K562 (cell line): Measurements from ENCODE around the gene FAM81B. TPM values are rescaled to one million over a fixed set of nuclear protein-coding genes. Genes with fewer than 3 reads are reported as not detected.
A peak's percentile ranks its signal among the peaks of the same experiment; 100 is the strongest.

Experiments used
- ATAC-seq: fragments of 200-7000 bp; cut with Tn5 transposase; 3 replicates; pipeline ENCODE4 v1.9.1; 2020; ENCODE audit warnings: moderate library complexity
- BruUV-seq: library from RNA; stranded (reverse); fragments of 400-500 nt; replicated peaks from 2 replicates; lab custom pipeline; 2021; lab: Mats Ljungman, UMichigan
- CTCF ChIA-PET: fragments of 300-600 bp; formaldehyde crosslinking; extraction: SDS; loops from one replicate; lab custom pipeline; 2021; ENCODE audit warnings: low intra/inter-chr PET ratio; lab: Yijun Ruan, JAX
- POLR2A ChIA-PET: fragments of 300-600, 350-650 bp; sonication (Branson Sonifier 250); formaldehyde crosslinking; extraction: SDS; loops from one replicate; lab custom pipeline; 2021; ENCODE audit warnings: antibody characterized with exemption, inconsistent platforms; lab: Yijun Ruan, JAX
- DNase-seq, 4 experiments: peaks; one replicate each; pipeline versions ENCODE4 v3.0.0 to v3.0.0-alpha.2; 2011 to 2018; ENCODE audit warnings: low spot score in 3 of 4, mixed read lengths in 3 of 4; ENCODE audit errors: extremely low read depth in 1 of 4
- FAIRE-seq: peaks from 2 replicates; lab custom pipeline; 2011; peaks lifted over from hg19 to GRCh38; lab: Jason Lieb, UNC
- H2AFZ ChIP-seq: 2 replicates; pipeline ENCODE4 v1.6.0; 2011; ENCODE audit warnings: low read depth, low read length, control low read depth, inconsistent platforms
- H3K27ac ChIP-seq: fragments of 200-600 bp; 3 replicates; pipeline ENCODE4 v1.8.0; 2011; ENCODE audit warnings: low read depth, mild to moderate bottlenecking, control low read depth, inconsistent platforms, low read length, moderate library complexity, mixed read lengths; ENCODE audit errors: extremely low read depth
- H3K27me3 ChIP-seq, 2 experiments: fragments of 300-600 bp in 1 of 2; 2 replicates in 1 of 2; 3 replicates in 1 of 2; pipeline versions ENCODE4 v1.6.0 to v1.8.0; 2011; ENCODE audit warnings: inconsistent platforms in 2 of 2, low read length in 2 of 2, mild to moderate bottlenecking in 1 of 2, mixed read lengths in 1 of 2, moderate library complexity in 1 of 2; ENCODE audit not compliant: control insufficient read depth in 2 of 2, insufficient read depth in 2 of 2
- H3K36me3 ChIP-seq: fragments of 300-600 bp; 3 replicates; pipeline ENCODE4 v1.8.0; 2011; ENCODE audit warnings: mild to moderate bottlenecking, low read length, inconsistent platforms; ENCODE audit not compliant: control insufficient read depth, insufficient read depth
- H3K4me1 ChIP-seq, 2 experiments: fragments of 200-600 bp in 1 of 2; replicated peaks in 1 of 2; 2 replicates in 1 of 2; 3 replicates in 1 of 2; pipeline versions ENCODE4 v1.5.1 to v1.8.0; 2011; ENCODE audit warnings: inconsistent platforms in 2 of 2, low read length in 2 of 2, mild to moderate bottlenecking in 1 of 2, mixed read lengths in 1 of 2, moderate library complexity in 1 of 2; ENCODE audit not compliant: control insufficient read depth in 2 of 2, insufficient read depth in 2 of 2
- H3K4me2 ChIP-seq: 2 replicates; pipeline ENCODE4 v1.6.1; 2011; ENCODE audit warnings: low read length, control low read depth, inconsistent platforms, mixed read lengths; ENCODE audit not compliant: insufficient read depth
- H3K4me3 ChIP-seq: fragments of 200-600 bp; sonication (generic), shearing (Covaris generic); 2 replicates; pipeline ENCODE4 v1.5.1; 2016; ENCODE audit warnings: control low read depth, inconsistent platforms
- H3K79me2 ChIP-seq: fragments of 200-600 bp; 3 replicates; pipeline ENCODE4 v1.8.0; 2011; ENCODE audit warnings: low read length, inconsistent platforms; ENCODE audit not compliant: control insufficient read depth, insufficient read depth
- H3K9ac ChIP-seq, 2 experiments: 2 replicates each; pipeline versions ENCODE4 v1.6.0 to v1.6.1; 2011; ENCODE audit warnings: low read depth in 2 of 2, low read length in 2 of 2, control low read depth in 1 of 2, inconsistent platforms in 1 of 2, mild to moderate bottlenecking in 1 of 2, mixed read lengths in 1 of 2; ENCODE audit not compliant: insufficient read depth in 1 of 2
- H3K9me1 ChIP-seq: one replicate; pipeline ENCODE4 v1.6.0; 2011; ENCODE audit warnings: inconsistent platforms, mild to moderate bottlenecking, low read length, moderate library complexity; ENCODE audit not compliant: control insufficient read depth, insufficient read depth
- H3K9me3 ChIP-seq: replicated peaks from 2 replicates; pipeline ENCODE4 v1.5.1; 2011; ENCODE audit warnings: low read depth, low read length, inconsistent platforms; ENCODE audit not compliant: control insufficient read depth, insufficient read depth
- H4K20me1 ChIP-seq: replicated peaks from 2 replicates; pipeline ENCODE4 v1.6.1; 2011; ENCODE audit warnings: low read length, inconsistent platforms, mixed read lengths; ENCODE audit not compliant: control insufficient read depth, insufficient read depth
- BRD4 ChIP-seq: fragments of 200-600 bp; sonication (generic); IDR thresholded peaks from 2 replicates; pipeline ENCODE4 v1.6.1; 2017; ENCODE audit warnings: inconsistent platforms
- CCAR2 ChIP-seq: fragments of 200-400 bp; formaldehyde crosslinking; IDR thresholded peaks from 2 replicates; pipeline ENCODE4 v1.6.1; 2017; ENCODE audit warnings: mild to moderate bottlenecking, low read depth, low read length
- EHMT2 ChIP-seq: fragments of 450-650 bp; IDR thresholded peaks from 2 replicates; pipeline ENCODE4 v1.6.1; 2018; ENCODE audit warnings: antibody characterized with exemption
- FOXO4 ChIP-seq: fragments of 450-650 bp; formaldehyde crosslinking; IDR thresholded peaks from 2 replicates; pipeline ENCODE4 v1.4.0; 2020; ENCODE audit warnings: mild to moderate bottlenecking, moderate library complexity
- GATAD2A ChIP-seq: fragments of 450-650 bp; IDR thresholded peaks from 2 replicates; pipeline ENCODE4 v1.6.1; 2017
- MYNN ChIP-seq, 2 experiments: sonication (generic); formaldehyde crosslinking in 1 of 2; IDR thresholded peaks; 2 replicates each; pipeline versions ENCODE4 v1.5.0 to v1.6.1; 2016 to 2020; ENCODE audit warnings: antibody characterized with exemption in 1 of 2, missing genetic modification reagents in 1 of 2
- NBN ChIP-seq: fragments of 450-650 bp; IDR thresholded peaks from 2 replicates; pipeline ENCODE4 v1.6.1; 2016; ENCODE audit warnings: low read depth, mild to moderate bottlenecking
- NCOA6 ChIP-seq: fragments of 450-650 bp; IDR thresholded peaks from 2 replicates; pipeline ENCODE4 v1.6.1; 2017; ENCODE audit warnings: mild to moderate bottlenecking
- NR2F6 ChIP-seq: fragments of 450-650 bp; formaldehyde crosslinking; IDR thresholded peaks from 2 replicates; pipeline ENCODE4 v1.4.0; 2020; ENCODE audit warnings: mild to moderate bottlenecking
- SNIP1 ChIP-seq: fragments of 450-650 bp; IDR thresholded peaks from 2 replicates; pipeline ENCODE4 v1.7.1; 2017; ENCODE audit warnings: low read depth, mild to moderate bottlenecking
- ZNF324 ChIP-seq: fragments of 250-450 bp; sonication (Bioruptor Pico); IDR thresholded peaks from 2 replicates; pipeline ENCODE4 v1.4.0; 2020; ENCODE audit warnings: mild to moderate bottlenecking
- ZNF551 ChIP-seq: fragments of 250-450 bp; sonication (Bioruptor Pico); IDR thresholded peaks from 2 replicates; pipeline ENCODE4 v1.5.0; 2021; ENCODE audit warnings: mild to moderate bottlenecking, moderate library complexity
- WGBS: fragments of 100-300 bp; shearing (Covaris generic); methylation state at CpG from one replicate; pipeline ENCODE4 v1.1.6; 2016; ENCODE audit warnings: low coverage, mixed read lengths; ENCODE audit not compliant: insufficient coverage; ENCODE audit errors: missing lambda C conversion rate; 5-methylcytosine and 5-hydroxymethylcytosine counted together
- in situ Hi-C: fragments of 300-500 bp; cut with MboI; formaldehyde crosslinking; loops from 4 replicates; pipeline ENCODE4 v1.15.0; 2018; ENCODE audit warnings: inconsistent platforms, mixed read lengths
- intact Hi-C: fragments of 100-400 bp; cut with micrococcal nuclease; formaldehyde crosslinking; loops from 2 replicates; pipeline ENCODE4 v1.14.2; 2022
- polyA plus RNA-seq, 8 experiments: library from polyadenylated mRNA; depleted of rRNA in 4 of 8; stranded (reverse) in 5 of 8; unstranded in 3 of 8; fragments of >200 nt; fragmentation: Nextera tagmentation in 2 of 8; fragmentation: Illumina TruSeq in 1 of 8; extraction: Ambion mirVana in 2 of 8; extraction: Trizol in 1 of 8; gene quantifications; 2 replicates each; pipeline versions ENCODE4 v1.2.1 to v1.2.3, GENCODE V29; 2011 to 2014; ENCODE audit warnings: inconsistent platforms in 1 of 8, missing spikeins in 1 of 8
- total RNA-seq, 7 experiments: library from RNA; depleted of rRNA in 6 of 7; stranded (reverse); fragments of >200 nt in 6 of 7; fragmentation: Illumina TruSeq in 2 of 7; extraction: Trizol in 2 of 7; gene quantifications; 2 replicates each; pipeline versions ENCODE4 v1.2.1 to v1.2.3, GENCODE V29; 2011 to 2021; ENCODE audit warnings: low replicate concordance in 1 of 7

Gene FAM81B
- total and polyA plus RNA-seq, 9 of the 15 experiments (the other 6 are each of a cell fraction or from before 2014, with no cell fraction given) = 0.08 to 0.64 (median 0.25) TPM; not detected in 2

- TF ChIP-seq EHMT2 (no peak), CCAR2 (no peak), NCOA6 (no peak), BRD4 (no peak)
- TF ChIP-seq, all 486 proteins: peak for 0
Measured at GRCh38 chr5:95447961-95448360, 56.8 kb downstream of the FAM81B start (continued).

GRCh38 chr5:95448789-95449188, 57.6 kb downstream of the FAM81B start:
- no peak for FAIRE-seq
- POLR2A ChIA-PET = interaction anchor here (1.2 kb wide), 1 partner anchor 13 kb away, joined by 4 read pairs; no protein-coding TSS in a partner anchor

GRCh38 chr5:95449460-95449859, 58.3 kb downstream of the FAM81B start:
- BruUV-seq = no TSS peak
- 6% methylated on average over 2 of the region's 2 CpGs for WGBS

More at GRCh38 chr5:95448789-95449188, 57.6 kb downstream of the FAM81B start:
- in situ Hi-C loops = no loop called here
- Histone ChIP-seq H3K79me2 (no peaks in the 10 kb centered on the region), H4K20me1 (no peaks in the 10 kb centered on the region), H3K9ac (no peak overlapping the region), H3K4me1 (peaks cover 0 to 11% of the 10 kb centered on the region in 2 experiments; a peak in 2 of 5 replicates)
- CTCF ChIA-PET = no interaction called here
- BruUV-seq = no TSS peak
- TF ChIP-seq MYNN (IDR thresholded peaks at IDR 0.05) (0 out of 2 replicates have a peak, but pooled peaks have one; percentile 65), MYNN (CRISPR knock-in tag; IDR thresholded peaks at IDR 0.05) (no peak), SNIP1 (no peak)
- TF ChIP-seq, all 486 proteins: peak for 1
- no peaks in the 10 kb centered on the region for H3K36me3 ChIP-seq
- no peaks in the 10 kb centered on the region for H3K9me3 ChIP-seq
- H2AFZ ChIP-seq = no peak overlapping the region
- ATAC-seq (no peak), DNase-seq (no peak)
- intact Hi-C loops = loop anchor here (10.0 kb wide), 2 partner anchors 396 to 484 kb away; no protein-coding TSS in a partner anchor
- H3K27me3 ChIP-seq = no peaks in the 10 kb centered on the region; a peak in 1 of 5 replicates
- no peak overlapping the region for H3K27ac ChIP-seq
- no peak overlapping the region for H3K4me3 ChIP-seq
- H3K4me2 ChIP-seq = no peak overlapping the region
- no peaks in the 10 kb centered on the region for H3K9me1 ChIP-seq

More at GRCh38 chr5:95449460-95449859, 58.3 kb downstream of the FAM81B start:
- Histone ChIP-seq H3K4me1 (peaks cover 0 to 11% of the 10 kb centered on the region in 2 experiments; a peak in 2 of 5 replicates), H3K9me3 (no peaks in the 10 kb centered on the region), H3K27ac (no peak overlapping the region), H3K79me2 (no peaks in the 10 kb centered on the region), H3K27me3 (no peaks in the 10 kb centered on the region; a peak in 1 of 5 replicates), H3K4me3 (no peak overlapping the region), H3K9ac (no peak overlapping the region), H2AFZ (no peak overlapping the region), H4K20me1 (no peaks in the 10 kb centered on the region), H3K9me1 (no peaks in the 10 kb centered on the region), H3K36me3 (no peaks in the 10 kb centered on the region), H3K4me2 (no peak overlapping the region)
- DNase-seq (peak; percentile 8 to 13 (median 12)), ATAC-seq (peak; percentile 54; the same call in 2 of the 3 replicates), FAIRE-seq (no peak)
- TF ChIP-seq GATAD2A (no peak), FOXO4 (CRISPR knock-in tag) (no peak), NBN (no peak), NR2F6 (no peak), ZNF551 (CRISPR knock-in tag) (no peak), ZNF324 (CRISPR knock-in tag) (no peak)
- ChIA-PET CTCF (no interaction called here), POLR2A (no interaction called here)
- intact Hi-C loops (loop anchor here (10.0 kb wide), 2 partner anchors 395 to 485 kb away; no protein-coding TSS in a partner anchor), in situ Hi-C loops (no loop called here)
